Calu3 (cell line): ENCODE results near the gene EGLN2. TPM values are rescaled to one million over a fixed set of nuclear protein-coding genes. Genes with fewer than 3 reads are reported as not detected.
"Not testable (repeated sequence)": the region's sequence is repeated elsewhere in the genome, so short reads cannot be mapped to it uniquely, and the experiment has no call there.

Experiments
- BruUV-seq: library from RNA; stranded (reverse); fragments of 400-500 nt; replicated peaks from 2 replicates; lab custom pipeline; 2021; lab: Mats Ljungman, UMichigan
- CTCF ChIA-PET: fragments of 300-600 bp; sonication (Branson Sonifier 250); formaldehyde crosslinking; loops from one replicate; lab custom pipeline; 2022; ENCODE audit warnings: antibody characterized with exemption; lab: Charles Lee
- DNase-seq: peaks from one replicate; pipeline ENCODE4 v3.0.0; 2022
- H3K27ac Mint-ChIP-seq: one replicate; pipeline ENCODE4 v1.8.0; 2022; ENCODE audit warnings: mixed read lengths; ENCODE audit not compliant: unreplicated experiment
- H3K27me3 Mint-ChIP-seq: one replicate; pipeline ENCODE4 v1.8.0; 2022; ENCODE audit warnings: mixed read lengths; ENCODE audit not compliant: unreplicated experiment
- H3K36me3 Mint-ChIP-seq: one replicate; pipeline ENCODE4 v1.8.0; 2022; ENCODE audit warnings: mild to moderate bottlenecking, moderate library complexity, mixed read lengths; ENCODE audit not compliant: insufficient read depth, unreplicated experiment
- H3K4me1 Mint-ChIP-seq: one replicate; pipeline ENCODE4 v1.8.0; 2022; ENCODE audit warnings: mild to moderate bottlenecking, low read depth, mixed read lengths; ENCODE audit not compliant: unreplicated experiment
- H3K4me3 Mint-ChIP-seq: one replicate; pipeline ENCODE4 v1.8.0; 2022; ENCODE audit warnings: mild to moderate bottlenecking, low read depth, moderate library complexity, mixed read lengths; ENCODE audit not compliant: unreplicated experiment
- H3K9me3 Mint-ChIP-seq: one replicate; pipeline ENCODE4 v1.8.0; 2022; ENCODE audit warnings: low read depth, mixed read lengths; ENCODE audit not compliant: unreplicated experiment
- CTCF ChIP-seq: fragments of 200-600 bp; IDR thresholded peaks from one replicate; pipeline ENCODE4 v1.8.0; 2022; ENCODE audit warnings: antibody characterized with exemption; ENCODE audit not compliant: unreplicated experiment
- intact Hi-C: fragments of 100-400 bp; cut with micrococcal nuclease; formaldehyde crosslinking; loops from one replicate; pipeline ENCODE4 v1.10.0; 2022; ENCODE audit not compliant: unreplicated experiment
- total RNA-seq: library from RNA; stranded (reverse); gene quantifications from 2 replicates; pipeline ENCODE4 v1.2.3, GENCODE V29; 2022

Gene EGLN2
- total RNA-seq, 1 experiment from 2014 or later, result 109 TPM

GRCh38 chr19:40824916-40825315 lies 25.9 kb downstream of the EGLN2 start:
- H3K27ac Mint-ChIP-seq, BruUV-seq, DNase-seq, H3K36me3 Mint-ChIP-seq, intact Hi-C loops, H3K27me3 Mint-ChIP-seq, CTCF ChIA-PET, H3K4me3 Mint-ChIP-seq, H3K9me3 Mint-ChIP-seq: not testable (repeated sequence)
- H3K4me1 Mint-ChIP-seq, result peaks cover 28% of the 10 kb centered on the region

DNA sequence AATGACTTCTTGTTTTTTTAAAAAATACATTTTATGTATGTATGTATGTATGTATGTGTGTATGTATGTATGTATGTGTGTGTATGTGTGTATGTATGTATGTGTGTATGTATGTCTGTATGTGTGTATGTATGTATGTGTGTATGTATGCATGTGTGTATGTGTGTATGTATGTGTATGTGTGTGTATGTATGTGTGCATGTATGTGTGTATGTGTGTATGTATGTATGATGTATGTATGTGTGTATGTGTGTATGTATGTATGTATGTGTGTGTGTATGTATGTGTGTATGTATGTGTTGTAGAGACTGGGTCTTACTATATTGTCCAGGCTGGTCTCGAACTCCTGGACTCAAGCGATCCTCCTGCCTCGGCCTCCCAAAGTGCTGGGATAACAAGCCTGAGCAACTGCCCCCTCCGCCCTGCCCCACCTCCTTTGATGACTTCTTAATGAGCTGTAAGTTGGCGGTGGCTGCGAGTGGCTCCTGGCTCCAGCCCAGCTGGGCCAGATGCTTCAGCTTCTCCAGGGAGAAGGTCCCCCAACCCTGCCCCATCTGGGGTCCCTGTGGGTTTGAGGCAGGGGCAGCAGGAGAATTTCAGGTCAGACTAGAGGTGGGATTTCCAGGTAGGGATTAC lies 26.6 kb downstream of the EGLN2 start:
- H3K27me3 Mint-ChIP-seq, CTCF ChIA-PET, H3K36me3 Mint-ChIP-seq, H3K27ac Mint-ChIP-seq, H3K4me3 Mint-ChIP-seq, intact Hi-C loops, BruUV-seq, DNase-seq, H3K9me3 Mint-ChIP-seq: not testable (repeated sequence)
- peaks cover 28% of the 10 kb centered on the region for H3K4me1 Mint-ChIP-seq

DNA sequence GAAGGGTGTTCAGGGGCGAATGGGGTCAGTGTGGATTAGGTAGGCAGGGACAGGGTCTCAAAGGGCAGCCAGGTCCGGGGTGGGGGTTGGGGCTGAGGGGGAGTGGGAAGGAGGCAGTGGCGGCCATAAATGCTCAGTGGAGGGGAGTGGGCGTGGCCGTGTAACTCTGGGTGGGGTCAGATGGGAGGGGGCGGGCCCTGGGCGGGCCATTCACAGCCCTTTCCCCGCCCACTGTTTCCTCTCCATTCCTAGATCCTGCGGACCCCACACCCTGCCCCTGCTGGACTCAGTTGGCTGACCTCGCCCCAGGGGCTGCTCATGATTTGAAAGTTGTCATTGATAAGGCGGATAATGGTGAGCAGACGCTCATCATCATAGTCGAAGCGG lies 27.3 kb downstream of the EGLN2 start:
- H3K27ac Mint-ChIP-seq, BruUV-seq, DNase-seq, CTCF ChIA-PET, H3K36me3 Mint-ChIP-seq, H3K27me3 Mint-ChIP-seq, intact Hi-C loops, H3K4me3 Mint-ChIP-seq, H3K9me3 Mint-ChIP-seq: not testable (repeated sequence)
- peaks cover 28% of the 10 kb centered on the region for H3K4me1 Mint-ChIP-seq

DNA sequence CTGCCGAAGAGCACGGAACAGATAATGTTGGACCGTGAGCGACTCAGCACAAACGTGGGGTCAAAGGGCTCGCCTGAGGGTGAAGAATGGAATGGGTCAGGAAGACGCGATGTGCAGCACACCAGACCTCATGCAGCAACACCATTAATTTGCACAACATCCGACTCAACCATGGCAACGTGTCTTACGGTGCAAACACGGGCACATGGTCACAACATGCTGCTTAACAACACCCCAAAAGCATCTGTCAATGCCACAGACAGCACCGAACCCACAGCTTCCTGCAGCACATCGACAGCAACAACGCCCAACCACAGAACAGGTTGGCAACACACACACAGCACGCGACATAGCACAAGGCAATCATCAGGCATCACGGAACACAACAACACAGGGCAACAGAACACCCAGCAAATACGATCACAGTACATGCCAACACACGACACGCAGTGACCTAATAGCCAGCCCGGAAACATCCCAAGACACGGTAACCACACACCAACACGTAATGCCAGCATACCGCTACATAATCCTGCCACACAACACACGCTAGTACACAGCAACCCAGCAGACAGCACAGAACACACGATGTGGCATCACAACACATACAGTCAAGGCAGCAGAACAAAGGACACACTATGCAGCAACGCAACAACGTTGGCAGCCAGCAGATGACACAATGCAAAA lies 27.9 kb downstream of the EGLN2 start:
- H3K9me3 Mint-ChIP-seq, BruUV-seq, DNase-seq, CTCF ChIA-PET, intact Hi-C loops, H3K27ac Mint-ChIP-seq, H3K27me3 Mint-ChIP-seq, H3K4me3 Mint-ChIP-seq: not testable (repeated sequence)
- Mint-ChIP-seq H3K4me1 (peaks cover 31% of the 10 kb centered on the region), H3K36me3 (peaks cover 11% of the 10 kb centered on the region)

- no TSS peak for BruUV-seq
- no peak for DNase-seq
- peaks cover 16% of the 10 kb centered on the region for H3K36me3 Mint-ChIP-seq
- intact Hi-C loops, result no loop called here
- no peak for TF ChIP-seq CTCF
- H3K4me3 Mint-ChIP-seq, result no peak overlapping the region
- peaks cover 31% of the 10 kb centered on the region for H3K4me1 Mint-ChIP-seq
- H3K27me3 Mint-ChIP-seq, result no peaks in the 10 kb centered on the region
- no peaks in the 10 kb centered on the region for H3K9me3 Mint-ChIP-seq
- CTCF ChIA-PET, result no interaction called here
- no peak overlapping the region for H3K27ac Mint-ChIP-seq
These were observed 28.6 kb downstream of the EGLN2 start for GRCh38 chr19:40827386-40828247.

GRCh38 chr19:40829205-40829604 lies 30.2 kb downstream of the EGLN2 start:
- H3K27ac Mint-ChIP-seq, result no peak overlapping the region
- CTCF ChIA-PET, result no interaction called here
- peaks cover 16% of the 10 kb centered on the region for H3K36me3 Mint-ChIP-seq

GRCh38 chr19:40830741-40831140 lies 31.8 kb downstream of the EGLN2 start:
- H3K9me3 Mint-ChIP-seq, H3K4me3 Mint-ChIP-seq, H3K27ac Mint-ChIP-seq, intact Hi-C loops, DNase-seq, H3K27me3 Mint-ChIP-seq, BruUV-seq, CTCF ChIA-PET: not testable (repeated sequence)
- Mint-ChIP-seq H3K4me1 (peaks cover 13% of the 10 kb centered on the region), H3K36me3 (peaks cover 16% of the 10 kb centered on the region)

More at GRCh38 chr19:40829205-40829604, 30.2 kb downstream of the EGLN2 start:
- Mint-ChIP-seq H3K4me3 (no peak overlapping the region), H3K9me3 (no peaks in the 10 kb centered on the region), H3K4me1 (peaks cover 15% of the 10 kb centered on the region), H3K27me3 (no peaks in the 10 kb centered on the region)
- no TSS peak for BruUV-seq
- TF ChIP-seq CTCF, result no peak
- intact Hi-C loops, result no loop called here
- DNase-seq, result no peak
